Panc1 (cell line): ENCODE data around the gene IQUB. TPM values are rescaled to one million over a fixed set of nuclear protein-coding genes. Genes with fewer than 3 reads are reported as not detected.
"Not testable (repeated sequence)": the region's sequence is repeated elsewhere in the genome, so short reads cannot be mapped to it uniquely, and the experiment has no call there.

Experiments used
- ATAC-seq: fragments of 200-7000 bp; cut with Tn5 transposase; 2 replicates; pipeline ENCODE4 v1.9.1; 2020; ENCODE audit warnings: mild to moderate bottlenecking, moderate library complexity
- BruUV-seq: library from RNA; stranded (reverse); fragments of 400-500 nt; replicated peaks from 2 replicates; lab custom pipeline; 2021; lab: Mats Ljungman, UMichigan
- CTCF ChIA-PET: fragments of 300-600 bp; sonication (Branson Sonifier 250); formaldehyde crosslinking; loops from one replicate; lab custom pipeline; 2022; ENCODE audit warnings: antibody characterized with exemption; lab: Charles Lee
- POLR2A ChIA-PET: fragments of 300-600 bp; sonication (Branson Sonifier 250); formaldehyde crosslinking; loops from one replicate; lab custom pipeline; 2022; ENCODE audit warnings: antibody characterized with exemption; lab: Charles Lee
- DNase-seq: peaks from one replicate; pipeline ENCODE4 v3.0.0-alpha.2; 2010; ENCODE audit warnings: low read depth, low spot score
- H3K27ac ChIP-seq: 2 replicates; pipeline ENCODE4 v1.5.1; 2011; ENCODE audit warnings: mild to moderate bottlenecking, low read length, inconsistent platforms
- H3K27me3 ChIP-seq: fragments of 200-500 bp; sonication (Bioruptor generic); 2 replicates; pipeline ENCODE4 v1.6.0; 2014; ENCODE audit warnings: low read length, inconsistent platforms; ENCODE audit not compliant: control insufficient read depth, insufficient read depth
- H3K36me3 ChIP-seq: fragments of 200-500 bp; sonication (Bioruptor generic); 2 replicates; pipeline ENCODE4 v1.5.1; 2014; ENCODE audit warnings: inconsistent platforms, mild to moderate bottlenecking, low read length, moderate library complexity; ENCODE audit not compliant: control insufficient read depth, insufficient read depth
- H3K4me1 ChIP-seq: 2 replicates; pipeline ENCODE4 v1.5.1; 2011; ENCODE audit warnings: inconsistent platforms, mild to moderate bottlenecking, low read length, moderate library complexity; ENCODE audit not compliant: control insufficient read depth, insufficient read depth
- H3K4me3 ChIP-seq, 2 experiments: 2 replicates each; pipeline ENCODE4 v1.5.1; 2011 to 2012; ENCODE audit warnings: low read depth in 2 of 2, low read length in 2 of 2, mild to moderate bottlenecking in 2 of 2, inconsistent platforms in 1 of 2, moderate library complexity in 1 of 2
- H3K9me3 ChIP-seq: fragments of 200-500 bp; sonication (Bioruptor generic); 2 replicates; pipeline ENCODE4 v1.5.1; 2014; ENCODE audit warnings: low read depth, mild to moderate bottlenecking, inconsistent platforms, low read length, moderate library complexity; ENCODE audit not compliant: control insufficient read depth, insufficient read depth
- POLR2AphosphoS5 ChIP-seq: IDR thresholded peaks from 2 replicates; pipeline ENCODE4 v1.6.1; 2012; ENCODE audit warnings: mild to moderate bottlenecking, low read depth, low read length, moderate library complexity
- SIN3A ChIP-seq: IDR thresholded peaks from 2 replicates; pipeline ENCODE4 v1.6.1; 2012; ENCODE audit warnings: low read depth, mild to moderate bottlenecking, low read length, moderate library complexity, borderline replicate concordance; ENCODE audit not compliant: insufficient read depth
- TCF7L2 ChIP-seq: IDR thresholded peaks from 2 replicates; pipeline ENCODE4 v1.6.1; 2011; ENCODE audit warnings: mild to moderate bottlenecking, low read depth, low read length, inconsistent platforms
- in situ Hi-C: cut with HindIII; loops from 2 replicates; pipeline ENCODE4 v1.10.0; 2016; ENCODE audit warnings: low sequenced_read_pairs, low pct_unique_long_range_greater_than_20kb
- intact Hi-C: fragments of 100-400 bp; cut with micrococcal nuclease; formaldehyde crosslinking; loops from one replicate; pipeline ENCODE4 v1.10.0; 2022; ENCODE audit not compliant: unreplicated experiment
- total RNA-seq: library from RNA; stranded (reverse); gene quantifications from one replicate; pipeline ENCODE4 v1.2.1, GENCODE V29; 2021; ENCODE audit not compliant: unreplicated experiment
- TF ChIP-seq, protein P1 (sequence below): fragments of 450-650 bp; IDR thresholded peaks from 2 replicates; pipeline ENCODE4 v1.5.1; 2017; ENCODE audit warnings: mild to moderate bottlenecking
- TF ChIP-seq, protein P2 (sequence below), 2 experiments: IDR thresholded peaks; 2 replicates each; pipeline ENCODE4 v1.6.1; 2011 to 2012; ENCODE audit warnings: low read depth in 2 of 2, control low read depth in 1 of 2, low read length in 1 of 2, mild to moderate bottlenecking in 1 of 2, moderate library complexity in 1 of 2; ENCODE audit not compliant: insufficient read depth in 1 of 2

IQUB gene
- total RNA-seq, 1 experiment from 2014 or later: 0.59 TPM

DNA sequence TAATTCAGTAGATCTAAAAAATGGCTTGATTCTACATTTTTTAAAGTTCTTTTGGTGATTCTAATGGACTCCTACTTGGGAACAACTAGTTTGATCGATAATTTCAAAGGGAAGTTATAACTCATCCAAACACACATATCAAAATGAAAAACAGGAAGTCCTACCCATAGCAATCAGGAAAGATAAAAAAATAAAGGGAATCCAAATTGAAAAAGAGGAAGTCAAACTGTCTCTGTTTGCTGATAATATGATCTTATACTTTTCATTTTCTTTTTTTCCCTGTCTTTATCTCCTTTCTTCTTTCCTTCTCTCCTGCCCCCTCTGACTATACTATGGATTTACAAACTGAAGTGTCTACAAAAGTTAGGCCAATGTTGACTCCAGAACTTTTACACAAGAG is 118.8 kb downstream of the IQUB start:
- Histone ChIP-seq H3K27me3 (no peaks in the 10 kb centered on the region), H3K9me3 (no peaks in the 10 kb centered on the region), H3K4me3 (no peak overlapping the region), H3K36me3 (no peaks in the 10 kb centered on the region), H3K4me1 (no peaks in the 10 kb centered on the region), H3K27ac (no peak overlapping the region)
- in situ Hi-C loops (no loop called here), intact Hi-C loops (no loop called here)
- no TSS peak for BruUV-seq
- CTCF ChIA-PET: no interaction called here
- TF ChIP-seq POLR2AphosphoS5 (no peak), SIN3A (no peak), TCF7L2 (no peak)
- TF ChIP-seq, protein P1, sequence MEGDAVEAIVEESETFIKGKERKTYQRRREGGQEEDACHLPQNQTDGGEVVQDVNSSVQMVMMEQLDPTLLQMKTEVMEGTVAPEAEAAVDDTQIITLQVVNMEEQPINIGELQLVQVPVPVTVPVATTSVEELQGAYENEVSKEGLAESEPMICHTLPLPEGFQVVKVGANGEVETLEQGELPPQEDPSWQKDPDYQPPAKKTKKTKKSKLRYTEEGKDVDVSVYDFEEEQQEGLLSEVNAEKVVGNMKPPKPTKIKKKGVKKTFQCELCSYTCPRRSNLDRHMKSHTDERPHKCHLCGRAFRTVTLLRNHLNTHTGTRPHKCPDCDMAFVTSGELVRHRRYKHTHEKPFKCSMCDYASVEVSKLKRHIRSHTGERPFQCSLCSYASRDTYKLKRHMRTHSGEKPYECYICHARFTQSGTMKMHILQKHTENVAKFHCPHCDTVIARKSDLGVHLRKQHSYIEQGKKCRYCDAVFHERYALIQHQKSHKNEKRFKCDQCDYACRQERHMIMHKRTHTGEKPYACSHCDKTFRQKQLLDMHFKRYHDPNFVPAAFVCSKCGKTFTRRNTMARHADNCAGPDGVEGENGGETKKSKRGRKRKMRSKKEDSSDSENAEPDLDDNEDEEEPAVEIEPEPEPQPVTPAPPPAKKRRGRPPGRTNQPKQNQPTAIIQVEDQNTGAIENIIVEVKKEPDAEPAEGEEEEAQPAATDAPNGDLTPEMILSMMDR: no peak
- TF ChIP-seq, protein P2, sequence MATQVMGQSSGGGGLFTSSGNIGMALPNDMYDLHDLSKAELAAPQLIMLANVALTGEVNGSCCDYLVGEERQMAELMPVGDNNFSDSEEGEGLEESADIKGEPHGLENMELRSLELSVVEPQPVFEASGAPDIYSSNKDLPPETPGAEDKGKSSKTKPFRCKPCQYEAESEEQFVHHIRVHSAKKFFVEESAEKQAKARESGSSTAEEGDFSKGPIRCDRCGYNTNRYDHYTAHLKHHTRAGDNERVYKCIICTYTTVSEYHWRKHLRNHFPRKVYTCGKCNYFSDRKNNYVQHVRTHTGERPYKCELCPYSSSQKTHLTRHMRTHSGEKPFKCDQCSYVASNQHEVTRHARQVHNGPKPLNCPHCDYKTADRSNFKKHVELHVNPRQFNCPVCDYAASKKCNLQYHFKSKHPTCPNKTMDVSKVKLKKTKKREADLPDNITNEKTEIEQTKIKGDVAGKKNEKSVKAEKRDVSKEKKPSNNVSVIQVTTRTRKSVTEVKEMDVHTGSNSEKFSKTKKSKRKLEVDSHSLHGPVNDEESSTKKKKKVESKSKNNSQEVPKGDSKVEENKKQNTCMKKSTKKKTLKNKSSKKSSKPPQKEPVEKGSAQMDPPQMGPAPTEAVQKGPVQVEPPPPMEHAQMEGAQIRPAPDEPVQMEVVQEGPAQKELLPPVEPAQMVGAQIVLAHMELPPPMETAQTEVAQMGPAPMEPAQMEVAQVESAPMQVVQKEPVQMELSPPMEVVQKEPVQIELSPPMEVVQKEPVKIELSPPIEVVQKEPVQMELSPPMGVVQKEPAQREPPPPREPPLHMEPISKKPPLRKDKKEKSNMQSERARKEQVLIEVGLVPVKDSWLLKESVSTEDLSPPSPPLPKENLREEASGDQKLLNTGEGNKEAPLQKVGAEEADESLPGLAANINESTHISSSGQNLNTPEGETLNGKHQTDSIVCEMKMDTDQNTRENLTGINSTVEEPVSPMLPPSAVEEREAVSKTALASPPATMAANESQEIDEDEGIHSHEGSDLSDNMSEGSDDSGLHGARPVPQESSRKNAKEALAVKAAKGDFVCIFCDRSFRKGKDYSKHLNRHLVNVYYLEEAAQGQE (IDR thresholded peaks at IDR 0.05; ENCODE audit: insufficient read depth in 1 of 2, low read depth in 2 of 2, low read length in 1 of 2): no peak
- ATAC-seq (no peak), DNase-seq (no peak)
- POLR2A ChIA-PET: no interaction called here

DNA sequence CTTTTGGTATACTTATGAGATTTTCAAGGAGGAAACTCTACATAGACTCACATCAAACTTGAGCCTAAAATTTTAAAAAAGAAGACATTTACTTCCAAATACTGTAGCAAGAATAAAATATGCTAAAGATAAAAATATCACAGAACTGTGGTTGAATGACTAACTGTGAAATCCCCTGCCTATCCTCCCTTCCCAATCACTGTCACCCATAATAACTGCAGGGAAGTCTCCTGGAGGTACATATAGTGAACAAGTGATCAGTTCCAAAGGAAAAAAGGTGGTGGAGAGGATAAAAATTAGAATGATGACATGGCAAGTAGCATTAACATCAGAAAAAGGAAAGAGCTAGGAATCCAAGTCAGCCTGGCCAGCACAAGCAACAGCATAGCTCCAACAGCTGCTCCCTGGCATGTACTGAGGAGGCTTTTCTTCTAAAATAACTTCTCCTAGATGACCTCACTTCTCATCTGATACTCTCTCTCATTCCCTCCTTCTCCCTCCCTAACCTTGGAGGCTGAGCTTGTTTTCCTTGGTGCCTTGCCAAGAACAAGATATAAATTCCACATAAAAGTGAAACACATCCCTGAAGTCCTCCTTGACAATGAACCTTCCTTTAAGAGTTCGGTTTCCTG is 124.0 kb downstream of the IQUB start:
- Histone ChIP-seq H3K27ac (no peak overlapping the region), H3K27me3 (no peaks in the 10 kb centered on the region), H3K4me1 (no peaks in the 10 kb centered on the region), H3K36me3 (no peaks in the 10 kb centered on the region), H3K9me3 (no peaks in the 10 kb centered on the region), H3K4me3 (no peak overlapping the region)
- POLR2A ChIA-PET: no interaction called here
- in situ Hi-C loops: no loop called here
- no TSS peak for BruUV-seq
- ATAC-seq (no peak), DNase-seq (no peak)
- TF ChIP-seq SIN3A: no peak
- no peak for TF ChIP-seq TCF7L2
- TF ChIP-seq, protein P1: no peak
- TF ChIP-seq, protein P2 (IDR thresholded peaks at IDR 0.05; ENCODE audit: insufficient read depth in 1 of 2, low read depth in 2 of 2, low read length in 1 of 2): no peak
- TF ChIP-seq POLR2AphosphoS5: no peak
- intact Hi-C loops: no loop called here
- CTCF ChIA-PET: no interaction called here

DNA sequence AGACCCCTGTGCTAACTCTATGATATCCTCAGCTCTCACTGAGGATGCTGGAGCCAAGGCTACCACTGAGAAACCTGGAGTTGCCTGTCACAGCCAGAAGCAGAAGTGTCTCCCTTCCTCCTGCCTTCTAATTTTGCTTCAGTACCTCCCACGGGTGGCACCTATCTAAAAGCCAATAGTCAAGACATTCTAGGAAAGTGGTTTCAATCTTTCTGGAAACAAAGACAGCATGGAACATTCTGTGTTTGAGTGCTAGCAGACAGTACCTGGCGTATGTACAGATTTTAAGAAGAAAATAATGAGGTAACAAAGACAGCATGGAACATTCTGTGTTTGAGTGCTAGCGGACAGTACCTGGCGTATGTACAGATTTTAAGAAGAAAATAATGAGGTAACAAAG is 126.4 kb downstream of the IQUB start:
- H3K27me3 ChIP-seq: not testable (repeated sequence)

More for the DNA sequence above, 126.4 kb downstream of the IQUB start:
- in situ Hi-C loops, POLR2A ChIA-PET, ATAC-seq, H3K4me3 ChIP-seq, H3K9me3 ChIP-seq, intact Hi-C loops, CTCF ChIA-PET, H3K36me3 ChIP-seq, BruUV-seq, H3K27ac ChIP-seq, H3K4me1 ChIP-seq, DNase-seq: not testable (repeated sequence)
